ENCODE results near the gene PRRT1B. TPM values are rescaled to one million over a fixed set of nuclear protein-coding genes. Genes with fewer than 3 reads are reported as not detected.
A peak's percentile ranks its signal among the peaks of the same experiment; 100 is the strongest.

The PRRT1B gene
- total RNA-seq, 1 donor from 2014 or later, result not detected

- no peak for TF ChIP-seq CTCF (IDR thresholded peaks at IDR 0.05; ENCODE audit: borderline replicate concordance)
- Histone ChIP-seq H3K27me3 (ENCODE audit: low read depth) (no peaks in the 10 kb centered on the region), H3K4me3 (no peak overlapping the region), H3K9me3 (replicated peaks) (no peaks in the 10 kb centered on the region), H3K27ac (replicated peaks) (no peak overlapping the region), H3K4me1 (peaks cover 36% of the 10 kb centered on the region), H3K36me3 (peaks cover 88% of the 10 kb centered on the region)
- no peak for DNase-seq
- intact Hi-C loops (cut with micrococcal nuclease), result no loop called here
These were observed 56.4 kb downstream of the PRRT1B start for GRCh38 chr9:131601683-131602181.

GRCh38 chr9:131603199-131603598 lies 57.9 kb downstream of the PRRT1B start:
- Histone ChIP-seq H3K27ac (replicated peaks) (no peak overlapping the region), H3K27me3 (ENCODE audit: low read depth) (no peaks in the 10 kb centered on the region), H3K36me3 (peaks cover 81% of the 10 kb centered on the region), H3K4me1 (peaks cover 50% of the 10 kb centered on the region), H3K9me3 (replicated peaks) (no peaks in the 10 kb centered on the region), H3K4me3 (no peak overlapping the region)
- DNase-seq, result no peak
- intact Hi-C loops (cut with micrococcal nuclease), result no loop called here
- TF ChIP-seq CTCF (IDR thresholded peaks at IDR 0.05; ENCODE audit: borderline replicate concordance), result no peak

GRCh38 chr9:131603711-131604439 lies 58.6 kb downstream of the PRRT1B start:
- peaks cover 57% of the 10 kb centered on the region for H3K4me1 ChIP-seq
- TF ChIP-seq CTCF (IDR thresholded peaks at IDR 0.05; ENCODE audit: borderline replicate concordance), result no peak
- intact Hi-C loops (cut with micrococcal nuclease), result no loop called here
- no peaks in the 10 kb centered on the region for H3K27me3 ChIP-seq (ENCODE audit: low read depth)
- peaks cover 75% of the 10 kb centered on the region for H3K36me3 ChIP-seq
- H3K4me3 ChIP-seq, result no peak overlapping the region
- no peaks in the 10 kb centered on the region for H3K9me3 ChIP-seq (replicated peaks)
- no peak for DNase-seq
- H3K27ac ChIP-seq (replicated peaks), result peak overlapping the region; percentile 66

GRCh38 chr9:131605770-131606590 lies 60.7 kb downstream of the PRRT1B start:
- peaks cover 57% of the 10 kb centered on the region for H3K36me3 ChIP-seq
- H3K27me3 ChIP-seq (ENCODE audit: low read depth), result no peaks in the 10 kb centered on the region
- H3K4me3 ChIP-seq, result no peak overlapping the region
- peak overlapping the region; percentile 66 for H3K27ac ChIP-seq (replicated peaks)
- peaks cover 78% of the 10 kb centered on the region for H3K4me1 ChIP-seq
- no peaks in the 10 kb centered on the region for H3K9me3 ChIP-seq (replicated peaks)
- intact Hi-C loops (cut with micrococcal nuclease), result no loop called here
- no peak for TF ChIP-seq CTCF (IDR thresholded peaks at IDR 0.05; ENCODE audit: borderline replicate concordance)
- DNase-seq, result no peak

- TF ChIP-seq CTCF (IDR thresholded peaks at IDR 0.05; ENCODE audit: borderline replicate concordance), result no peak
- H3K36me3 ChIP-seq, result peaks cover 52% of the 10 kb centered on the region
- H3K9me3 ChIP-seq (replicated peaks), result no peaks in the 10 kb centered on the region
- DNase-seq, result no peak
- H3K4me1 ChIP-seq, result peaks cover 89% of the 10 kb centered on the region
- peak overlapping the region; percentile 89 for H3K27ac ChIP-seq (replicated peaks)
- intact Hi-C loops (cut with micrococcal nuclease), result no loop called here
- H3K27me3 ChIP-seq (ENCODE audit: low read depth), result no peaks in the 10 kb centered on the region
- no peak overlapping the region for H3K4me3 ChIP-seq
These were observed 61.7 kb downstream of the PRRT1B start for GRCh38 chr9:131606896-131607567.

Data from left ventricle myocardium inferior (tissue), 1 donor.